NOMO-1 (cell line): ENCODE data around the gene LRRC7.

ENCODE experiments used
- DNase-seq, 2 experiments: peaks; one replicate each; lab custom pipeline; 2025; ENCODE audit not compliant: unreplicated experiment in 2 of 2; lab: John Stamatoyannopoulos, UW

The LRRC7 gene

GRCh38 chr1:69567652-69568420, at the start of gene LRRC7:
LRRC7 (plus strand) TSS chr1:69567922; CDS start chr1:69568640, 718 bp downstream.
- DNase-seq, result no peak

- no peak for DNase-seq
Measured at GRCh38 chr1:69519006-69519405, 48.7 kb upstream of the LRRC7 start.

GRCh38 chr1:69520326-69520725, 47.4 kb upstream of the LRRC7 start:
- no peak for DNase-seq

GRCh38 chr1:69523032-69523431, 44.7 kb upstream of the LRRC7 start:
- no peak for DNase-seq

- DNase-seq, result no peak
Measured at GRCh38 chr1:69523461-69523860, 44.3 kb upstream of the LRRC7 start.

GRCh38 chr1:69524015-69524414, 43.7 kb upstream of the LRRC7 start:
- DNase-seq, result no peak

GRCh38 chr1:69527273-69527672, 40.4 kb upstream of the LRRC7 start:
- no peak for DNase-seq

GRCh38 chr1:69528376-69528775, 39.3 kb upstream of the LRRC7 start:
- DNase-seq, result no peak

- no peak for DNase-seq
Measured at GRCh38 chr1:69533343-69533742, 34.4 kb upstream of the LRRC7 start.

GRCh38 chr1:69534829-69535228, 32.9 kb upstream of the LRRC7 start:
- DNase-seq, result no peak

- DNase-seq, result no peak
Measured at GRCh38 chr1:69535490-69535889, 32.2 kb upstream of the LRRC7 start.

- no peak for DNase-seq
Measured at GRCh38 chr1:69540052-69540451, 27.7 kb upstream of the LRRC7 start.

GRCh38 chr1:69551476-69552324, 16.0 kb upstream of the LRRC7 start:
- DNase-seq, result no peak

GRCh38 chr1:69553726-69554125, 14.0 kb upstream of the LRRC7 start:
- DNase-seq, result no peak

GRCh38 chr1:69568421-69569174, 876 bp downstream of the LRRC7 start:
- DNase-seq, result no peak

GRCh38 chr1:69569175-69569541, 1.4 kb downstream of the LRRC7 start:
- DNase-seq, result no peak

- DNase-seq, result no peak
Measured at GRCh38 chr1:69569576-69570328, 2.0 kb downstream of the LRRC7 start.

- DNase-seq, result no peak
Measured at GRCh38 chr1:69570356-69570755, 2.6 kb downstream of the LRRC7 start.

GRCh38 chr1:69572921-69573320, 5.2 kb downstream of the LRRC7 start:
- no peak for DNase-seq

- no peak for DNase-seq
Measured at GRCh38 chr1:69573911-69574310, 6.2 kb downstream of the LRRC7 start.

GRCh38 chr1:69585666-69586065, 17.9 kb downstream of the LRRC7 start:
- no peak for DNase-seq
